ENCODE data around the gene TLE1.
"Not testable (repeated sequence)": the region's sequence is repeated elsewhere in the genome, so short reads cannot be mapped to it uniquely, and the experiment has no call there.

TLE1 gene

GRCh38 chr9:81653240-81653639 lies 36.1 kb downstream of the TLE1 start:
- no peak for DNase-seq (ENCODE audit: low read depth in 1 of 2, low spot score in 1 of 2)

GRCh38 chr9:81652058-81652687 lies 37.2 kb downstream of the TLE1 start:
- no peak for DNase-seq (ENCODE audit: low read depth in 1 of 2, low spot score in 1 of 2)

GRCh38 chr9:81650586-81651515 lies 38.5 kb downstream of the TLE1 start:
- DNase-seq (ENCODE audit: low read depth in 1 of 2, low spot score in 1 of 2): no peak

DNA sequence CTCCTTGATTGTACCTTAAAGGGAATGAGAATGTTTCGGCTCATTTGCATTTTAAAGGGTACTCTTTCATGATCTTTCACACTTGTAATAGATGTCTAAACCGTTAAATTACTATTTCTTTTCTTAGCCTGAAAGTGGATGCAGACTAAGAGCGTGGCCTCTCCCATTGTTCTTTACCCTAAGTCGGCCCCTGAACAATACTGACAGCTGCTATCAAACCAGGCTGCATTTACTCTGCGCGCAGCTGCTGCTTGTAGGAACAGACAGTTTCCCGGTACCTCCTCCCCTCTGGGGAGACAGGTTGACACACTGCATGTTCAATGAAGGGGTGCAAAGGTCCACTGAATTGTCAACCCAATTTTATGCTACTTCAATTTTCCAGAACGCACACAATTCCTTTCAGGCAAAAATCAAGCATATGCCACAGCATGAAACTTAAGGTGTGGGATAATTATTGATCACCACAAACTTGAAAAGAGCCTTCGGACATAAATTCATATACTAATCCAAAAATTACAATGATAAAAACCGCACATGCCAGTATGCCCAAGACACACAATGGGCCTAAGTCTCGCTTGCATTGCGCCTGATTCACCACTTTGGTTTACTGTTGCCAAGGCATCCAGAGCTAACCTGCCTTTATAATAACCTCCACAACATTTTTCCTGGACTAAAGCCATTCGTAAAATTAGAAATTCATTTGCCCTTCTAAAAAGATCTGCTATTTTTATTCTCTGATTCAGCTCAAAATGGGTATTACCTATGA lies 39.7 kb downstream of the TLE1 start:
- no peak for DNase-seq (ENCODE audit: low read depth in 1 of 2, low spot score in 1 of 2)

GRCh38 chr9:81648891-81649290 lies 40.5 kb downstream of the TLE1 start:
- DNase-seq (ENCODE audit: low read depth in 1 of 2, low spot score in 1 of 2): no peak

- no peak for DNase-seq (ENCODE audit: low read depth in 1 of 2, low spot score in 1 of 2)
Measured at GRCh38 chr9:81646337-81646736, 43.0 kb downstream of the TLE1 start.

- not testable (repeated sequence) for DNase-seq (ENCODE audit: low read depth in 1 of 2, low spot score in 1 of 2)
Measured at GRCh38 chr9:81644513-81644912, 44.8 kb downstream of the TLE1 start.

DNA sequence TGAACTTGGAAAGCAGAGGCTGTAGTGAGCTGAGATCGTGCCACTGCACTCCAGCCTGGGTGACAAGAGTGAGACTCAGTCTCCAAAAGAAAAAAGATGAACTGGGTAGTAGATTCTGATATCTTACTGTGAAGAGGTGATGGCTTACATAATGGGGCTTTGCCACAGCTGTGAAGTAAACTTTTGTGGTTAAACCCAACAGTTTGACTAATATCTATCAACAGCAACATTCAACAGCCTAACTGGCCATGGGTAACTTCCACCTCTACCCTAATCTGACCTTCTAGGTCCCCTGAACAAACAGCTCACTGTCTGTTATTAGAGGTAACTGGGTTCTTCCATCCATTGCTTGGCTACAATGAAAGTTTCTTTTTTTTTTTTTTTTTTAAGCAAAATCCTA lies 52.1 kb downstream of the TLE1 start:
- no peak for DNase-seq (ENCODE audit: low read depth in 1 of 2, low spot score in 1 of 2)

DNA sequence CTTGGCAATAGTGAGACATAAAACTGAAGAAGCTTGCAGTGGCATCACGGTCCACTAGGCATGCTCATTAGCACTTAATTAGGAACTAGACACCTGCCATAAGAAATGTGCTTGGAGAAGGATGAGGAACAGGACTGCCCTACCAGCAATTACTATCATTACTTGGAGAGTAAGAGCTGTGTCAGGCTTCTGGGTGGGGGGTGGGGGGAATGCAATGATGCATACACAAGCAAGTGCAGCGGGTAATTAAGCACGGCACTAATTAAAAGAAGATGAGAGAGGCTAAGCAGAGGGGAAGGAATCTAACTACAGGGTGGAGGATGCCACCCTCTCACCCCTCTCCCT lies 53.1 kb downstream of the TLE1 start:
- no peak for DNase-seq (ENCODE audit: low read depth in 1 of 2, low spot score in 1 of 2)

GRCh38 chr9:81635521-81636254 lies 53.7 kb downstream of the TLE1 start:
- DNase-seq (ENCODE audit: low read depth in 1 of 2, low spot score in 1 of 2): no peak

DNA sequence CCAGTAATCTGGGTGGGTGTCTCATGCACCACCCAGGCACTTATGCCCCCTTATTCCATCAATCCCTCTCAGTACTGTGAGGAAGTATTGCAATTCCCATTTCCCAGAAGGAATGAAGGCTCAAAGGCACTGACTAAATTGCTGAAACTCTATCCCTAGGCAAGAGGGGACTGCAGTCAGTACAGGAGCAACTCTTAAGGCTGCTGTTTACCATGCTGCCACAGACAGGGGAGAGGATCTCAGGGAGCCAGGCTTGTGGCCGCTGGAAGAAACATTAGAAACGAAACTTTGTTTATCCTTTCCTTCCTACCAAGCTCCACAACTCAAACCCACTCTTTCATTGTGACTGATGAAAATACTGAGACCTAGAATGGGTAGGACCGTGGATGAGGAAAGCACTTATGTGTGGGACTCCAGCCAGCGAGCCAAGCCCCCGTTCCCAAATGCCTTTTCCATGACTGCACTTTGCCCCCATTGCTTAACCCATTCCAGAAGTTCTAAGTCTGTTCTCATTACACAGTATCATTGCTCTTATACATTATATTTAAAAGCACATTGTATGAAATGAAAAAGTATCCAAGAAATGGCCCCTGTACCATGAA lies 54.3 kb downstream of the TLE1 start:
- DNase-seq (ENCODE audit: low read depth in 1 of 2, low spot score in 1 of 2): no peak

DNA sequence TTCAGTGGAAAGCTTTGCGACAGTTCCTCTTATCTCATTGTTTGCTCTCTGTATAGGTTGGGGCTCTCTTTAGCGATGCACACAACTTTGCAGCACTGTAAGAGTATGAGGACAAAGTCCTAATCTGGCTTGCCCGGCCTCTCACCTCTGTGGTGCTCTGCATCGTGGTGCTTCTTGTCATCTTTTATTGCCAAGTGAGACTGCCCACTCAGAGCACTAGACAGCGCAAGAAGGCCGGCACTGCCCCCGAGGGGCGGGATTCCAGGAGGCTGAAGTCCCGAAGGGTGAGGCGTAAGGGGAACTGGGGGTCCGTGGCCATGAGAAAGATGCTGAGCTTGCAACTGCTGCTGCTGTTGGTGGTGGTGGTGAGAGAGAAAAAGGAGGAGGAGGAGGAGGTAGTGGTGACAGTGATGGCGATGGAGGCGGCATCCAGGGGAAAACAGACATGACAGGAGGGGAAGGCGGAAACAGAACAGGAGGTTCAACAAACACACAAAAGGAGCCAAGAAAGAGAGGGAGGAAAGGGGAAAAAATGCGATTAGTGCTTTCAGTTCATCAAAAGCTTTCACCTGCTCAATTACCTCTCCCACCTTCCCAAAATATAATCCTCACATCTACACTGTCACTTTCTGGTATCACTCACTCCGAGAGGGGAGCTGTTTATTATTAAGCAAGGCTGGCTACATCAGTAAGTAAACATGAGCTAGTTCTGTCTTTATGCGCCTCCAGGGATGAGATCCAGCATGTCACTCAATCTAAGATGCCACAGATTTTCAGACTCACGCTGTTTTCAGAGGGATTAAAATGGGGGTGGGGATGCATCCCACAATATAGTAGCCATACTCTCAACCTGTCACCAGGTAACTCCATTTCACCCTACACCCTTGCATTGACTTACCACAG lies 55.1 kb downstream of the TLE1 start:
- DNase-seq (ENCODE audit: low read depth in 1 of 2, low spot score in 1 of 2): no peak

DNA sequence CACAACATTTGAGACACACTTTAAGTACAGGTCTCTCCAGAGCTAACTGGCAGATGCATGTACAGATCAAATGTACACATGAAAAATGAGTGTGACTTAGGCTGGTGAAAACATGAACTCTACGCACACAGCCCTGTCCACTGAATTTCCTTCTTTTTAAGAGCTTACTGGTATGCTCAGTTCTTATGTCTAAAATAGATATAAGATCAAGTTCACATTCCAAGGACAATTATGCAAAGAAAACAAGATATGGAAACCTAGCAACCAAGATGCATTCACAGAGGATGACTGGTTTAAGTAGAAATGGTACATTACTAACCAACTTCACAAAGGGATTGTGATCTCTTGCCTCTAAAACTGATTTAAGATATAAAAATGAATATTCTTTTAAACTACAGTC lies 56.7 kb downstream of the TLE1 start:
- no peak for DNase-seq (ENCODE audit: low read depth in 1 of 2, low spot score in 1 of 2)

- DNase-seq (ENCODE audit: low read depth in 1 of 2, low spot score in 1 of 2): no peak
Measured at GRCh38 chr9:81631218-81631745, 58.1 kb downstream of the TLE1 start.

DNA sequence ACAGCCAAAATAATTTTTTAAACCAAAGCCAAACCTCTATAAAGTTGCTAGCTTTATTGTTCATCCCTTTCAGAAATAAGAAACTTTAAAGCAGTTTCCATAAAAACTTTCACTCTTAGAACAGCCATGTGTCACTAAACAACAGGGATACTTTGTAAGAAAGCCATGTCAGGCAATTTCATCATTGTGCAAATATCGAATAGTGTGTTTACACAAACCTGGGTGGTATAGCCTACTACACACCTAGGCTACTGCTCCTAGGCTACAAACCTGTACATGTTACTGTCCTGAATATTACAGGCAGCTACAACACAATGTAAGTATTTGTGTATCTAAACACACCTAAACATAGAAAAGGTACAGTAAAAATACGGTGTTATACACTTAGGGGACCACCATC lies 59.9 kb downstream of the TLE1 start:
- DNase-seq (ENCODE audit: low read depth in 1 of 2, low spot score in 1 of 2): no peak

GRCh38 chr9:81628897-81629296 lies 60.5 kb downstream of the TLE1 start:
- DNase-seq (ENCODE audit: low read depth in 1 of 2, low spot score in 1 of 2): no peak

GRCh38 chr9:81627481-81627880 lies 61.9 kb downstream of the TLE1 start:
- no peak for DNase-seq (ENCODE audit: low read depth in 1 of 2, low spot score in 1 of 2)

- DNase-seq (ENCODE audit: low read depth in 1 of 2, low spot score in 1 of 2): no peak
Measured at GRCh38 chr9:81626511-81626910, 62.8 kb downstream of the TLE1 start.

GRCh38 chr9:81625969-81626368 lies 63.4 kb downstream of the TLE1 start:
- no peak for DNase-seq (ENCODE audit: low read depth in 1 of 2, low spot score in 1 of 2)

GRCh38 chr9:81623778-81624177 lies 65.6 kb downstream of the TLE1 start:
- DNase-seq (ENCODE audit: low read depth in 1 of 2, low spot score in 1 of 2): no peak

All from activated T-helper 1 cell treated with anti-CD3 and anti-CD28 coated beads, Interleukin-2, amount 50 U/mL, for 16 hours (primary cell).